ENCODE data around the gene LINC00237. TPM values are rescaled to one million over a fixed set of nuclear protein-coding genes. Genes with fewer than 3 reads are reported as not detected.

Gene LINC00237
- total and polyA plus RNA-seq, 4 donors = not detected

DNA sequence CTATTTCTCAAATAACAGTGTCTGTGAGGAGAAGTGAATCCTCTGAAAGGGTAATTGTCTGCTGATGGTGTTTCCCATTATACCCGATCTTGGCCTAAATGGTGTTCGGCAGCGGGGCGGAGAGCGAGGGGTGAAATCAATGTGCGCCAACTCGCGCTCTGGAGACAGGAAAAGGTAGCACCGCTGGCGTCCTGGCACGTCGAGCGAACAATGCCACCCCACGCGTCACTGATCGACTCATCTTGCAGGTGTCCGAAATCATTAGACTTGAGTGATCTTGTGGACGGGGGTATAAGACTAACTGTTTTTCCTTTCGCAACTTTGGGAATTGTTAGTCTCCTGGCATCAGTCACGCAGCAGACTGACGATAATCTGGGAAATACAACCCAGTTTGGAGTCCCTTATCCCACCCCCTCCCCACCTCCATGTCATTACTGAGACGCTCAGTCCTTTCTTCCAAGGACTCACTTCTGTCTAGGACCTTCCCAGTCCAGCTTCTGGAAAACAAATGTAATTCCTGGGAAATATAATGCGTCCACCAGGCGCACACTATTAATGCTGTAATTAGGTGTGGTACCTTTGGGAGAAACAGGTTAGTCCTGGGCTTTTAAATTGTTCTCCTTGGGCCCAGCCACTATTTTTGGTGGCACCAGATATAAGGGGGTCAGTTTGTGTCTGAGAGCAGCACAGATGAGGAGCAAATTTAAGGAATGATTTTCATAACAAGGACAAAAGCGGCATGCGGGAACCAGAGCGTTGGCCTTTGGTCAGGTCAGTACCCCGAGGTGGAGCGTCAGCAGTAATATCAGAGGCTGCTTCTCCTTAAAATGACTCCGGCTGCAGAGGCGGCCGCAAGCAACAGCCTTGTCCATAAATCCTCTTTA, 2.3 kb downstream of the LINC00237 start:
- TF ChIP-seq ATF3 (IDR thresholded peaks at IDR 0.05) (no peak), SP1 (IDR thresholded peaks at IDR 0.05) (no peak), RXRA (IDR thresholded peaks at IDR 0.05) (no peak), FOXA2 (IDR thresholded peaks at IDR 0.05) (no peak)
- TF ChIP-seq, protein P1, sequence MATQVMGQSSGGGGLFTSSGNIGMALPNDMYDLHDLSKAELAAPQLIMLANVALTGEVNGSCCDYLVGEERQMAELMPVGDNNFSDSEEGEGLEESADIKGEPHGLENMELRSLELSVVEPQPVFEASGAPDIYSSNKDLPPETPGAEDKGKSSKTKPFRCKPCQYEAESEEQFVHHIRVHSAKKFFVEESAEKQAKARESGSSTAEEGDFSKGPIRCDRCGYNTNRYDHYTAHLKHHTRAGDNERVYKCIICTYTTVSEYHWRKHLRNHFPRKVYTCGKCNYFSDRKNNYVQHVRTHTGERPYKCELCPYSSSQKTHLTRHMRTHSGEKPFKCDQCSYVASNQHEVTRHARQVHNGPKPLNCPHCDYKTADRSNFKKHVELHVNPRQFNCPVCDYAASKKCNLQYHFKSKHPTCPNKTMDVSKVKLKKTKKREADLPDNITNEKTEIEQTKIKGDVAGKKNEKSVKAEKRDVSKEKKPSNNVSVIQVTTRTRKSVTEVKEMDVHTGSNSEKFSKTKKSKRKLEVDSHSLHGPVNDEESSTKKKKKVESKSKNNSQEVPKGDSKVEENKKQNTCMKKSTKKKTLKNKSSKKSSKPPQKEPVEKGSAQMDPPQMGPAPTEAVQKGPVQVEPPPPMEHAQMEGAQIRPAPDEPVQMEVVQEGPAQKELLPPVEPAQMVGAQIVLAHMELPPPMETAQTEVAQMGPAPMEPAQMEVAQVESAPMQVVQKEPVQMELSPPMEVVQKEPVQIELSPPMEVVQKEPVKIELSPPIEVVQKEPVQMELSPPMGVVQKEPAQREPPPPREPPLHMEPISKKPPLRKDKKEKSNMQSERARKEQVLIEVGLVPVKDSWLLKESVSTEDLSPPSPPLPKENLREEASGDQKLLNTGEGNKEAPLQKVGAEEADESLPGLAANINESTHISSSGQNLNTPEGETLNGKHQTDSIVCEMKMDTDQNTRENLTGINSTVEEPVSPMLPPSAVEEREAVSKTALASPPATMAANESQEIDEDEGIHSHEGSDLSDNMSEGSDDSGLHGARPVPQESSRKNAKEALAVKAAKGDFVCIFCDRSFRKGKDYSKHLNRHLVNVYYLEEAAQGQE (IDR thresholded peaks at IDR 0.05) = no peak
- Histone ChIP-seq H3K4me1 (ENCODE audit: control insufficient read depth in 4 of 4, insufficient read depth in 4 of 4, low read length in 3 of 4) (peaks cover 10 to 34% (median 22%) of the 10 kb centered on the region in 4 donors), H3K36me3 (ENCODE audit: control insufficient read depth in 4 of 4, insufficient read depth in 3 of 4, low read depth in 1 of 4, low read length in 3 of 4) (no peaks in the 10 kb centered on the region), H3K27me3 (ENCODE audit: control insufficient read depth in 4 of 4, insufficient read depth in 4 of 4, low read length in 3 of 4) (peaks cover 8 to 24% (median 18%) of the 10 kb centered on the region in 4 donors), H3K9me3 (ENCODE audit: control insufficient read depth in 4 of 4, low read length in 3 of 4) (no peaks in the 10 kb centered on the region), H3K9ac (ENCODE audit: low read depth in 1 of 2, low read length in 2 of 2) (no peak overlapping the region), H3K4me3 (ENCODE audit: low read depth in 1 of 3, low read length in 3 of 3) (no peak overlapping the region), H3K27ac (ENCODE audit: low read depth in 1 of 2, low read length in 2 of 2) (no peak overlapping the region)
- no peak for DNase-seq (ENCODE audit: low spot score)
- WGBS = 13% methylated on average over 32 of the region's 32 CpGs

- 4% methylated on average over 38 of the region's 38 CpGs for WGBS
- Histone ChIP-seq H3K4me1 (ENCODE audit: control insufficient read depth in 4 of 4, insufficient read depth in 4 of 4, low read length in 3 of 4) (peaks cover 10 to 34% (median 22%) of the 10 kb centered on the region in 4 donors), H3K36me3 (ENCODE audit: control insufficient read depth in 4 of 4, insufficient read depth in 3 of 4, low read depth in 1 of 4, low read length in 3 of 4) (no peaks in the 10 kb centered on the region), H3K27me3 (ENCODE audit: control insufficient read depth in 4 of 4, insufficient read depth in 4 of 4, low read length in 3 of 4) (peaks cover 8 to 24% (median 18%) of the 10 kb centered on the region in 4 donors), H3K9ac (ENCODE audit: low read depth in 1 of 2, low read length in 2 of 2) (no peak overlapping the region), H3K27ac (ENCODE audit: low read depth in 1 of 2, low read length in 2 of 2) (no peak overlapping the region), H3K9me3 (ENCODE audit: control insufficient read depth in 4 of 4, low read length in 3 of 4) (no peaks in the 10 kb centered on the region), H3K4me3 (ENCODE audit: low read depth in 1 of 3, low read length in 3 of 3) (peak overlapping the region in 2 of 3 donors; percentile 6 to 69)
- TF ChIP-seq, protein P1 (IDR thresholded peaks at IDR 0.05) = peak; percentile 28
- TF ChIP-seq HNF4G (IDR thresholded peaks at IDR 0.05) = no peak
- DNase-seq (ENCODE audit: low spot score) = no peak
Measured at GRCh38 chr20:21102603-21103311, 3.4 kb downstream of the LINC00237 start.
